Parathyroid adenoma (tissue), 2 donors: ENCODE results near the gene CDC42BPA.
A peak's percentile ranks its signal among the peaks of the same experiment; 100 is the strongest.

Source experiments
- H2AFZ ChIP-seq: fragments of 300-600 bp; sonication (generic); one replicate; pipeline ENCODE4 v1.7.0; 2017; ENCODE audit warnings: antibody characterized with exemption, mild to moderate bottlenecking
- H3K27ac ChIP-seq: fragments of 300-600 bp; sonication (generic); one replicate; pipeline ENCODE4 v1.7.0; 2017
- H3K27me3 ChIP-seq: fragments of 300-600 bp; sonication (generic); one replicate; pipeline ENCODE4 v1.7.0; 2017; ENCODE audit warnings: low read length; ENCODE audit not compliant: control insufficient read depth, insufficient read depth
- H3K36me3 ChIP-seq: fragments of 300-600 bp; sonication (generic); one replicate; pipeline ENCODE4 v1.7.0; 2017; ENCODE audit warnings: low read length; ENCODE audit not compliant: control insufficient read depth, insufficient read depth
- H3K4me1 ChIP-seq: fragments of 300-600 bp; sonication (generic); one replicate; pipeline ENCODE4 v1.7.0; 2017; ENCODE audit warnings: control low read depth
- H3K4me2 ChIP-seq: fragments of 300-600 bp; sonication (generic); one replicate; pipeline ENCODE4 v1.7.0; 2017; ENCODE audit warnings: low read length
- H3K4me3 ChIP-seq: fragments of 300-600 bp; sonication (generic); one replicate; pipeline ENCODE4 v1.7.0; 2017; ENCODE audit warnings: low read depth, low read length
- H3K79me2 ChIP-seq: fragments of 300-600 bp; sonication (generic); one replicate; pipeline ENCODE4 v1.7.0; 2017; ENCODE audit warnings: control low read depth
- H3K9ac ChIP-seq: fragments of 300-600 bp; sonication (generic); one replicate; pipeline ENCODE4 v1.7.0; 2017; ENCODE audit warnings: mild to moderate bottlenecking
- H3K9me3 ChIP-seq: fragments of 300-600 bp; sonication (generic); one replicate; pipeline ENCODE4 v1.7.0; 2017; ENCODE audit warnings: low read length; ENCODE audit not compliant: control insufficient read depth
- CTCF ChIP-seq: fragments of 300-600 bp; sonication (generic); IDR thresholded peaks from one replicate; pipeline ENCODE4 v1.7.0; 2017; ENCODE audit warnings: antibody characterized with exemption, mild to moderate bottlenecking
- donor health status: primary hyperparathyroidism.

CDC42BPA gene

GRCh38 chr1:226976276-226976977 lies 341.9 kb downstream of the CDC42BPA start:
- no peak overlapping the region for H3K4me2 ChIP-seq
- H3K27me3 ChIP-seq = no peaks in the 10 kb centered on the region
- no peaks in the 10 kb centered on the region for H3K36me3 ChIP-seq
- H3K4me3 ChIP-seq = no peak overlapping the region
- H3K79me2 ChIP-seq = no peaks in the 10 kb centered on the region
- no peak overlapping the region for H3K27ac ChIP-seq
- no peaks in the 10 kb centered on the region for H3K4me1 ChIP-seq
- H3K9me3 ChIP-seq = no peaks in the 10 kb centered on the region
- TF ChIP-seq CTCF = no peak
- H3K9ac ChIP-seq = no peak overlapping the region
- no peak overlapping the region for H2AFZ ChIP-seq

- no peaks in the 10 kb centered on the region for H3K36me3 ChIP-seq
- H3K79me2 ChIP-seq = no peaks in the 10 kb centered on the region
- no peak for TF ChIP-seq CTCF
- H2AFZ ChIP-seq = no peak overlapping the region
- H3K9me3 ChIP-seq = no peaks in the 10 kb centered on the region
- H3K4me1 ChIP-seq = no peaks in the 10 kb centered on the region
- H3K27ac ChIP-seq = no peak overlapping the region
- no peak overlapping the region for H3K9ac ChIP-seq
- H3K4me3 ChIP-seq = no peak overlapping the region
- no peaks in the 10 kb centered on the region for H3K27me3 ChIP-seq
- no peak overlapping the region for H3K4me2 ChIP-seq
Measured at GRCh38 chr1:226975259-226976250, 342.7 kb downstream of the CDC42BPA start.

- H3K4me2 ChIP-seq = no peak overlapping the region
- H3K79me2 ChIP-seq = no peaks in the 10 kb centered on the region
- no peaks in the 10 kb centered on the region for H3K4me1 ChIP-seq
- H3K27me3 ChIP-seq = no peaks in the 10 kb centered on the region
- no peak overlapping the region for H2AFZ ChIP-seq
- no peak overlapping the region for H3K9ac ChIP-seq
- no peaks in the 10 kb centered on the region for H3K9me3 ChIP-seq
- H3K36me3 ChIP-seq = no peaks in the 10 kb centered on the region
- peak overlapping the region; percentile 57 for H3K27ac ChIP-seq
- no peak for TF ChIP-seq CTCF
- no peak overlapping the region for H3K4me3 ChIP-seq
Measured at GRCh38 chr1:226974544-226975258, 343.6 kb downstream of the CDC42BPA start.

GRCh38 chr1:226973898-226974543 lies 344.3 kb downstream of the CDC42BPA start:
- no peak overlapping the region for H2AFZ ChIP-seq
- H3K4me3 ChIP-seq = no peak overlapping the region
- no peaks in the 10 kb centered on the region for H3K36me3 ChIP-seq
- H3K9me3 ChIP-seq = no peaks in the 10 kb centered on the region
- H3K4me2 ChIP-seq = no peak overlapping the region
- H3K4me1 ChIP-seq = no peaks in the 10 kb centered on the region
- H3K27me3 ChIP-seq = no peaks in the 10 kb centered on the region
- H3K79me2 ChIP-seq = no peaks in the 10 kb centered on the region
- H3K27ac ChIP-seq = peak overlapping the region; percentile 57
- TF ChIP-seq CTCF = no peak
- no peak overlapping the region for H3K9ac ChIP-seq
